NAMALWA (cell line): ENCODE measurements around the gene STOML2.
A peak's percentile ranks its signal among the peaks of the same experiment; 100 is the strongest.

Experiments
- DNase-seq: peaks from one replicate; pipeline ENCODE4 v3.0.0-alpha.2; 2015; ENCODE audit warnings: low spot score

STOML2 gene

DNA sequence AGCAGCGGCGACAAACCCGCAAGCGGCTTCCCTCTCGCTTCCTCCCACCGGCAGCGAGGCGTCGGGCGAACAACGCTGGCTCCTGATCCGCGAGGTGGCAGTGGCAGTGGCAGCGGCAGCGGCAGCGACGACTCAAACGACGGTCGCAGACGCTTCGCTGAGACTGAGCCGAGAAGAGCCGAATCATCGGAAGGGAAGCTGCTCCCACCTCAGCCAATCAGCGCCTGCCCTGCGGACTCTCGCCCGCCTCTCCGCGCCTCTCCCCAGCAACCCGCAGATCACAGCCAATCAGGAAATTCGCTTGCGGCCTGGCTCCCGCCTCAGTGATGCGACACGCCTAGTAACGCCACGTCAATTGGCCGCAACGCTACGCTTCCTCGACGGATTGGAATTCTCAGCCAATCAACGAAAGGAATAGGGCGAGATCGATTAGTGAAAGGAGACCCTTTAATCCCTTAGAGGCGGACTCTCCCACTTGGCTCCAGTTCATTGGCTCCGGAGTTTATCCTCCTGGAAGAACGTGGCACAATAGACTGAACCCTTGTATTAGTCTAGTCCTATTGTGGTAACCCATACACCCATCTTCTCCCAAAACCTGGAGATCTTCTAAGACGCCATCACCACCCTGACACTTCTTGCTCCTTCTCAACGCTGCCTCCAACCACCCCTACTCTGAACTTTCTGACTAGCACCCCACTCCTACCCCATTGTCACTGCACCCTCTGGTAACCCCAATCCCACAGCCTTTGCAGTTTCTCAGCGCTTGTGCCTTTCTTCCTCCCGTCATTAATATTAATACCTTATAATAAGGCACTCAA is 30.3 kb downstream of the STOML2 start, which contains the start of gene VCP:
VCP (minus strand) TSS at position 165 of the 818 bp plus-strand sequence. CDS start 272 bp downstream, outside the sequence.
- peak; percentile 98 for DNase-seq

DNA sequence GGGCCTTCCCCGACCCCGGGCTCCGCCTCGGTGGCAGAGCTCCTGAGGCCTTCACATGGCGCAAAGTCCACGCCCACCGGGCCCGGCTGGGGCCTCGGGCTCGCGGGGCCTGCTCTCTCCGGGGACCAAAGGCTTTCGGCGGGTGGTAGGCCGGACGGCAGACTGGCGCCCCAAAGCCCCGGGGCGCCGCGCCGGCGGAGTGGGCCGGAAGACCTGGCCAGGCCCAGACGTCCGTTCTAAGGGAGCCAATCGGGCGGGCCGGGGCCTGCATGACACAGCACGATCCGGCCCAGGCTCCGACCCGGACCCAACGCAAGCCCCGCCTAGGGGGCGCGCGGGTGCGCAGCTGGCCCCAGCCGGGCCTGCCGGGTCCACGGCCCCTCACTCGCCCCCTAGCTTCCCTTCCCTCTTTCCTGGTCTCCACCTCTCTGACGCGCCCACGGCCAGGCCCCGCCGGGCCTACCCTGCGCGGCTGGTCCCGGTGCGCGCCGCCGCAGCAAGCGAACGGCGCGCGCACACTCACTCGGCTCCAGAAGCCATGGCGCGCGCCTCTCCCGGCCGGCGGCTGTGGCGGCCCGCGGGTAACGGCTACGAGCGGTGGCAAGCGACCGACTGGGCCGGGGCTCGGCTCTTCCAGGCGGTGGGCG is 31.0 kb downstream of the STOML2 start:
- peak; percentile 87 for DNase-seq

DNA sequence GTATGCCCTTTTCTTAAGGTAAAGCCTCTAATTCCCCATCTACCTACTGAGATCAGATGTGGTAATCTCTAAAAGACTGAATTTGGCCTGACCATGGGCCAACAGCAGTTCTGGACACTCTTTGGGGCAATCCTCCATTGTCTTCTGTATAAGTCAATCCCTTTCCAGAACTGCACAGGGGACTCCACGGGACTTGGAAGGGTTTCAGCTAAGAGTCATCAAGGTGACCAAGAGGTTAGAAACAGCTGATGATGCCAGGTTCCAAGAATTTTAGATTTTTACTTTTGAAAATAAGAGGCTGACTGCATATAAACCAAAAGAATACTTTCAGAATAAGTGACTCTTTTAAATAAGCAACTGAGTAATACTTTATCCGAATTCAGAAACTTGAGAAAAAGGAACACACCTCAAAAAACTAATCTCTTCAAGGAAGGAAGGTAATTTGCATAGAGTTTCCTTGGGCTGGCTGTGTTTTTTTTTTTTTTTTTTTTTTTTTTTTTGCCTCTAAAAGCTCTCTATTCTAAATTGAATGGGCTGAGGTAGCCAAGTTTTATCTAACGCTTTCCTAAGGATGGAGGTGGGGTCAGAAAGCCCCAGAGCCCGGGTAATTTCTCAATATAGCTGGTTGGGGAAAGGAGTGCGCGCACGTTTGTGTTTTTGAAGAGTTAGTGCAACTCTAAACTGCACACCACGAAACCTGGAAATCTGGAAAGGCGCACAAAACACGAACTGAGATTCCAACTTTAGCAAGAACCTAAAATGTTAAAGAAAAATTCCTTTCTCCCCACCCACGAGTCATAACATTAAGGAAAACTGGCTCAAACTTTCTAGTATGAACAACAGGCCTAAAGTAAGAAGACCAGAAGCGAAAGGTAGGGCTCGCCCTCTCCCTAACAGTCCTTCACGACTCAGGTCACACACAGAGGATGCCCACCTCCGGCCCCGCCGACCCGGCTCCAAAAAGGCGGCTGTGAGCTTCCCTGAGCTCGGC is 31.8 kb downstream of the STOML2 start:
- peak; percentile 50 for DNase-seq

- no peak for DNase-seq
Measured at GRCh38 chr9:35069020-35069419, 33.9 kb downstream of the STOML2 start.

- no peak for DNase-seq
Measured at GRCh38 chr9:35067056-35067455, 35.9 kb downstream of the STOML2 start.

DNA sequence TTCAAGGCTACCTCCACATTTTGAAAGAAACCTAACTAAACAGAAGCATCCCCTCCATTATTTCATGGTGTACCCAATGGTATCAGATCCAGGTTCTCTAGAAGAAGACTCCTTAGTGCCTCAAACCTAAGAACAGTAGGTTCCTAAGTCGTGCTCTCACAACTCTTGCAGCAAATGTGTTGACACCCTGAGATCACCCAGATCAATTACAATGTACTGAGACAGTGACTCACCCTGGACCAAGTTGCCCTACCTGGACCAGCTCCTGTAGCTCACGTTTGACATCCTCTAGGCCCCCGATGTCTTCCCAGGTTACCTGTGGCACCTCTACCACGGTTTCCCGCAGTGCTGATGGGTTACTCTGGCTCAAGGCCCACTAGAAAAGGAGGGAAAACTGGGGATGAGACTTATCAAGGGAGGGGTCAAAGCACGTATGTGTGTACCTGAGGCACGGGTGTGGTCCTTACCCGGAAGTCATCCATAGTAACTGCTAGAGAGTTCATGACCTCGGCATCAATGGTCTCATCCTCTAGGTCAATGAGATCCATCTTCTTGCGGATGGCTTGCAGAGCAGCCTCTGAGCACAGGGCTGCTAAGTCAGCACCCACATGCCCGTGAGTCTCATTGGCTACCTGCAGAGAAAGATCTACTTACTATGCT is 42.3 kb downstream of the STOML2 start:
- no peak for DNase-seq

GRCh38 chr9:35059438-35059837 is 43.5 kb downstream of the STOML2 start:
- DNase-seq, result no peak

GRCh38 chr9:35057271-35057620 is 45.7 kb downstream of the STOML2 start:
- no peak for DNase-seq

- DNase-seq, result no peak
Measured at GRCh38 chr9:35056571-35057270, 46.2 kb downstream of the STOML2 start.

DNA sequence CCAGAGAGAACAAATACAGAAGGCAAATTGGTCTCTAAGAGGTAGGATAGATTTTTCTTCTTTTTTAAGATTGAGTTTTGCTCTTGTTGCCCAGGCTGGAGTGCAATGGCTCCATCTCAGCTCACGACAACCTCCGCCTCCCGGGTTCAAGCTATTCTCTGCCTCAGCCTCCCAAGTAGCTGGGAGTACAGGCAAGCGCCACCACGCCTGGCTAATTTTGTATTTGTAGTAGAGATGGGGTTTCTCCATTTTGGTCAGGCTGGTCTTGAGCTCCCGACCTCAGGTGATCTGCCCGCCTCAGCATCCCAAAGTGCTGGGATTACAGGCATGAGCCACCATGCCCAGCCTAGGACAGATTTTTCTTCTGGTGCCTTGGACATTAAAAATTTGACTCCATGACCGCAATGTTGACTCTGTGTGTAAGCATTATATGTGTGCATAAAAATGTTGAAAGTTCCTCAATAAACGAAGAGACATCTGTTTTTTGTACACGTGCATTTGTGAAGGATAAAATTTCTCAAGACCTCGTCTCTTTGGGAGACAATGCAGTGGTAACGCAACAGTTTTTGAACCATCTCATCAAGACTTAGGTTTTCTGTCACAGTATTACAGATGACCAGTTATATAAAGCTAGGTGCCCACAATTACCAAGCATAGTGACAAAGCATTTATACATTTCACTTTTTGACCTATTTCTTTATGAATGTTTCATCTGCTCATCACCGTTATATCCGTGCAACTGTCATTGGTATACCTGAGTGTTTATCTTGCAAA is 47.9 kb downstream of the STOML2 start:
- no peak for DNase-seq

- no peak for DNase-seq
Measured at GRCh38 chr9:35054185-35054835, 48.6 kb downstream of the STOML2 start.

- DNase-seq, result peak; percentile 70
Measured at GRCh38 chr9:35051069-35051967, 51.6 kb downstream of the STOML2 start.
